Endothelial cell (in vitro differentiated cells): ENCODE data around the gene PLPP7. TPM values are rescaled to one million over a fixed set of nuclear protein-coding genes. Genes with fewer than 3 reads are reported as not detected.
A peak's percentile ranks its signal among the peaks of the same experiment; 100 is the strongest.

Source experiments
- DNase-seq: peaks from one replicate; pipeline ENCODE4 v3.0.0; 2021; ENCODE audit warnings: low spot score
- H3K27ac Mint-ChIP-seq: one replicate; pipeline ENCODE4 v1.8.0; 2021; ENCODE audit warnings: mixed read lengths, inconsistent platforms; ENCODE audit not compliant: unreplicated experiment
- H3K27me3 Mint-ChIP-seq: one replicate; pipeline ENCODE4 v1.8.0; 2021; ENCODE audit warnings: mild to moderate bottlenecking, moderate library complexity, mixed read lengths, inconsistent platforms; ENCODE audit not compliant: unreplicated experiment
- H3K36me3 Mint-ChIP-seq: one replicate; pipeline ENCODE4 v1.8.0; 2021; ENCODE audit warnings: mild to moderate bottlenecking, low read depth, mixed read lengths, inconsistent platforms; ENCODE audit not compliant: unreplicated experiment
- H3K4me1 Mint-ChIP-seq: one replicate; pipeline ENCODE4 v1.8.0; 2021; ENCODE audit warnings: mild to moderate bottlenecking, mixed read lengths, inconsistent platforms; ENCODE audit not compliant: unreplicated experiment
- H3K4me3 Mint-ChIP-seq: one replicate; pipeline ENCODE4 v1.8.0; 2021; ENCODE audit warnings: mild to moderate bottlenecking, mixed read lengths, inconsistent platforms; ENCODE audit not compliant: unreplicated experiment
- H3K9me3 Mint-ChIP-seq: one replicate; pipeline ENCODE4 v1.8.0; 2021; ENCODE audit warnings: mixed read lengths, inconsistent platforms; ENCODE audit not compliant: unreplicated experiment
- CTCF ChIP-seq: fragments of 200-600 bp; sonication (generic); IDR thresholded peaks from one replicate; pipeline ENCODE4 v1.5.0; 2021; ENCODE audit warnings: antibody characterized with exemption; ENCODE audit not compliant: unreplicated experiment
- total RNA-seq: library from RNA; stranded (reverse); fragmentation: NEBNext Ultra II Directional; extraction: Animal tissue kit (Norgen Biotek cat#: 25700); gene quantifications from one replicate; pipeline ENCODE4 v1.2.1, GENCODE V29; 2021; ENCODE audit not compliant: unreplicated experiment

PLPP7 gene
- total RNA-seq, 1 donor from 2014 or later = 4.9 TPM

- TF ChIP-seq CTCF = no peak
- no peak overlapping the region for H3K27ac Mint-ChIP-seq
- H3K4me3 Mint-ChIP-seq = no peak overlapping the region
- peaks cover 12% of the 10 kb centered on the region for H3K27me3 Mint-ChIP-seq
- H3K36me3 Mint-ChIP-seq = peaks cover 16% of the 10 kb centered on the region
- peaks cover 38% of the 10 kb centered on the region for H3K4me1 Mint-ChIP-seq
- H3K9me3 Mint-ChIP-seq = no peaks in the 10 kb centered on the region
- no peak for DNase-seq
Measured at GRCh38 chr9:131276891-131277286, 12.6 kb upstream of the PLPP7 start.

DNA sequence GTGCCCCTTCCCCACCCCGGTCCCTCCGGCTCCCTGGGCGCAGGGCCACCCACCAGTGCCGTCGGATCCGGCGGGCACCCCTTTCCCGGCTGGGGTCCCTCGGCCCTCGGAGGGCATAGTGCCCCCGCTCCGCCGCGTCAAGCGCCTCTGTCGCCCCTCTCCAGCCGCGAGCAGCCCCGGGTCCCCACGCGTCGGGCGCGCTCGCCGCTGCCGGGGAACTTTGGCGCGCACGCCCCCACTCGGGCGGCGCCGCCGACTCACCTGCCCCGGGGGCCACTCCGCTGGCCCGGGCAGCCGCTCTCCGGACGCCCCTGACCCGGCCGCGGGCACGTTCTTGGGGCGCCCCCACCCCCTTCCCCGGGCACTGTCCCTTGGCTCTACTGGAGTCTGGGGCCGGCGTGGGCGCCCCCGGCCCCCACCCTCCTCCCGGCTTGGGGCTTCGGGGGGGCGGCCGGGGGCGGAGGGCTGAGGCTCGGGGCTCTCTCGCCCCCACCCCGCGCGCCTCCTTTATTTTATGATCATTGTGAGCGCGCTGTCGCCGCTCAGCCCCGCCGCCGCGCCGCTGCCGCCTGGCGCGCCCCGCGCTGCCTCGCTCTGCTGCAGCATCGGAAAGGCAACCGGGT lies 12.1 kb upstream of the PLPP7 start:
- Mint-ChIP-seq H3K36me3 (peaks cover 21% of the 10 kb centered on the region), H3K9me3 (no peaks in the 10 kb centered on the region), H3K4me1 (peaks cover 38% of the 10 kb centered on the region), H3K27ac (no peak overlapping the region), H3K4me3 (no peak overlapping the region), H3K27me3 (peaks cover 17% of the 10 kb centered on the region)
- DNase-seq = no peak
- TF ChIP-seq CTCF = no peak

GRCh38 chr9:131277910-131278701 lies 11.4 kb upstream of the PLPP7 start:
- no peak for TF ChIP-seq CTCF
- H3K27ac Mint-ChIP-seq = no peak overlapping the region
- peak; percentile 79 for DNase-seq
- H3K4me3 Mint-ChIP-seq = peak overlapping the region; percentile 89
- H3K9me3 Mint-ChIP-seq = no peaks in the 10 kb centered on the region
- H3K36me3 Mint-ChIP-seq = peaks cover 21% of the 10 kb centered on the region
- peaks cover 17% of the 10 kb centered on the region for H3K27me3 Mint-ChIP-seq
- peaks cover 35% of the 10 kb centered on the region for H3K4me1 Mint-ChIP-seq

- H3K4me1 Mint-ChIP-seq = peaks cover 29% of the 10 kb centered on the region
- H3K36me3 Mint-ChIP-seq = peaks cover 20% of the 10 kb centered on the region
- DNase-seq = no peak
- peak overlapping the region; percentile 89 for H3K4me3 Mint-ChIP-seq
- no peaks in the 10 kb centered on the region for H3K9me3 Mint-ChIP-seq
- peaks cover 17% of the 10 kb centered on the region for H3K27me3 Mint-ChIP-seq
- TF ChIP-seq CTCF = no peak
- no peak overlapping the region for H3K27ac Mint-ChIP-seq
Measured at GRCh38 chr9:131278702-131279111, 10.8 kb upstream of the PLPP7 start.
